Breast epithelium (tissue), 4 donors: ENCODE data around the gene EEF1E1. TPM values are rescaled to one million over a fixed set of nuclear protein-coding genes. Genes with fewer than 3 reads are reported as not detected.
"Not testable (repeated sequence)": the region's sequence is repeated elsewhere in the genome, so short reads cannot be mapped to it uniquely, and the experiment has no call there.

Experiments
- DNase-seq, 2 donors: peaks; one replicate each; pipeline ENCODE4 v3.0.0-alpha.2; 2019; ENCODE audit warnings: low spot score in 2 of 2
- H3K27ac ChIP-seq, 2 donors: fragments of 200-600 bp; sonication (generic) in 1 of 2; one replicate each; pipeline ENCODE4 v1.5.1; 2016 to 2019; ENCODE audit warnings: mild to moderate bottlenecking in 1 of 2
- H3K27me3 ChIP-seq, 2 donors: fragments of 200-600 bp; sonication (generic) in 1 of 2; one replicate each; pipeline versions ENCODE4 v1.5.1 to v1.6.0; 2017 to 2019; ENCODE audit warnings: control low read depth in 1 of 2, mild to moderate bottlenecking in 1 of 2
- H3K36me3 ChIP-seq: fragments of 200-600 bp; one replicate; pipeline ENCODE4 v1.5.1; 2019
- H3K4me1 ChIP-seq, 2 donors: fragments of 200-600 bp; sonication (generic); one replicate each; pipeline ENCODE4 v1.5.1; 2016 to 2019; ENCODE audit warnings: control low read depth in 1 of 2
- H3K4me3 ChIP-seq, 3 donors: fragments of 200-600 bp; sonication (generic); 1 replicate in 2 of 3; 2 replicates in 1 of 3; pipeline ENCODE4 v1.5.1; 2016 to 2019; ENCODE audit warnings: mild to moderate bottlenecking in 3 of 3, moderate library complexity in 2 of 3
- H3K9me3 ChIP-seq, 2 donors: fragments of 200-600 bp; sonication (generic) in 1 of 2; one replicate each; pipeline ENCODE4 v1.5.1; 2016 to 2019; ENCODE audit warnings: control low read depth in 1 of 2
- POLR2A ChIP-seq: fragments of 450-650 bp; IDR thresholded peaks from one replicate; pipeline ENCODE4 v1.6.1; 2016; ENCODE audit warnings: antibody characterized with exemption, mild to moderate bottlenecking, moderate library complexity
- POLR2AphosphoS5 ChIP-seq, 3 donors: sonication (generic); formaldehyde crosslinking; IDR thresholded peaks; one replicate each; pipeline ENCODE4 v1.6.1; 2017; ENCODE audit warnings: antibody characterized with exemption in 3 of 3
- intact Hi-C: fragments of 100-400 bp; cut with DNase I; formaldehyde crosslinking; loops from one replicate; pipeline ENCODE4 v1.15.1; 2023; ENCODE audit warnings: low total_unique reads
- total RNA-seq, 3 donors: library from RNA; depleted of rRNA; stranded (reverse); fragments of >200 nt; gene quantifications; one replicate each; pipeline ENCODE4 v1.1.0, GENCODE V29; 2016
- TF ChIP-seq, protein P1 (sequence below), 3 donors: fragments of 450-650 bp; IDR thresholded peaks; one replicate each; pipeline ENCODE4 v1.5.1; 2016 to 2017; ENCODE audit warnings: antibody characterized with exemption in 3 of 3, mild to moderate bottlenecking in 3 of 3, moderate library complexity in 3 of 3

The EEF1E1 gene
- total RNA-seq, 3 donors from 2014 or later, result 18.9 to 48.5 (median 39.1) TPM

DNA sequence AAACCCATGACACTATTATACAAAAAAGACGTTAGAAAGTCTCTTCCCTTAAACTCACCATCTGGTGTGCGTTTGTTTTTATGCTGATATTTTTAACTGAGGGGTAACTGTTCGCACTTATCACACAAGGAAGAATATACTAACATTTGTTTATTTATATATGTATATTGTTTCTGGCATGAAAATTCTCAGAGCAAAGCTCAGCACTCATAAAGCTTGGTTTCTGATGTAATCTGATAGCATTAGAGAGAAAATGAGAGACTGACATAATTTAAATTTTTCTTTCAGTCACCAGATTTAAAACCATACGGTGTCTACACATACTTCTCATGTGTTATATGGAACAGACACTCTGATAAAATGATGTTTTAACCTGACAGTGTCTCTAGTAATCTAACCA, 45.1 kb downstream of the EEF1E1 start:
- Histone ChIP-seq H3K4me1 (no peaks in the 10 kb centered on the region), H3K36me3 (no peaks in the 10 kb centered on the region), H3K9me3 (no peaks in the 10 kb centered on the region), H3K27me3 (no peaks in the 10 kb centered on the region), H3K4me3 (no peak overlapping the region), H3K27ac (no peak overlapping the region)
- intact Hi-C loops, result no loop called here
- TF ChIP-seq, protein P1, sequence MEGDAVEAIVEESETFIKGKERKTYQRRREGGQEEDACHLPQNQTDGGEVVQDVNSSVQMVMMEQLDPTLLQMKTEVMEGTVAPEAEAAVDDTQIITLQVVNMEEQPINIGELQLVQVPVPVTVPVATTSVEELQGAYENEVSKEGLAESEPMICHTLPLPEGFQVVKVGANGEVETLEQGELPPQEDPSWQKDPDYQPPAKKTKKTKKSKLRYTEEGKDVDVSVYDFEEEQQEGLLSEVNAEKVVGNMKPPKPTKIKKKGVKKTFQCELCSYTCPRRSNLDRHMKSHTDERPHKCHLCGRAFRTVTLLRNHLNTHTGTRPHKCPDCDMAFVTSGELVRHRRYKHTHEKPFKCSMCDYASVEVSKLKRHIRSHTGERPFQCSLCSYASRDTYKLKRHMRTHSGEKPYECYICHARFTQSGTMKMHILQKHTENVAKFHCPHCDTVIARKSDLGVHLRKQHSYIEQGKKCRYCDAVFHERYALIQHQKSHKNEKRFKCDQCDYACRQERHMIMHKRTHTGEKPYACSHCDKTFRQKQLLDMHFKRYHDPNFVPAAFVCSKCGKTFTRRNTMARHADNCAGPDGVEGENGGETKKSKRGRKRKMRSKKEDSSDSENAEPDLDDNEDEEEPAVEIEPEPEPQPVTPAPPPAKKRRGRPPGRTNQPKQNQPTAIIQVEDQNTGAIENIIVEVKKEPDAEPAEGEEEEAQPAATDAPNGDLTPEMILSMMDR (IDR thresholded peaks at IDR 0.05), result no peak
- TF ChIP-seq POLR2A, result no peak
- TF ChIP-seq POLR2AphosphoS5 (IDR thresholded peaks at IDR 0.05), result no peak
- DNase-seq, result no peak

DNA sequence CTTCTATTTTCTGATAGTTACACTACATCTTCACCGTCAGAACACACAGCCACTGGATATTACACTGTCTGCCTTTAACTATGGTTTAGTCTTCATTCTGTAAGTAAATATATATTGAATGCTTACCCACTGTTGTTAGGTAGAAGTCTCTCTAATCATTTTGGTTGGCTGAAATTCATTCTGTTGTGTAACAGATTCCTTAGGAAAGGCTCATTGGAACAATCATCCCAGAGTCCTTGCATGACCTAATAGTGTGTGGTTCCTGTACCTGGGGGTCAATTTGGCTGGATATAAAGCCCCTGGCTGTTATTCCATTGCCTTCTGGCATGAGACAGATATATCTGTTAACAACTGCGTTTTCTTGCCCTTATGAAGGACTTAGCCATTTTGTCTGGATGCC, 48.1 kb downstream of the EEF1E1 start:
- intact Hi-C loops, result no loop called here
- Histone ChIP-seq H3K4me3 (no peak overlapping the region), H3K36me3 (no peaks in the 10 kb centered on the region), H3K9me3 (no peaks in the 10 kb centered on the region), H3K27me3 (no peaks in the 10 kb centered on the region), H3K27ac (no peak overlapping the region), H3K4me1 (no peaks in the 10 kb centered on the region)
- DNase-seq, result no peak
- TF ChIP-seq POLR2AphosphoS5 (IDR thresholded peaks at IDR 0.05), result no peak
- TF ChIP-seq, protein P1 (IDR thresholded peaks at IDR 0.05), result no peak
- TF ChIP-seq POLR2A, result no peak

DNA sequence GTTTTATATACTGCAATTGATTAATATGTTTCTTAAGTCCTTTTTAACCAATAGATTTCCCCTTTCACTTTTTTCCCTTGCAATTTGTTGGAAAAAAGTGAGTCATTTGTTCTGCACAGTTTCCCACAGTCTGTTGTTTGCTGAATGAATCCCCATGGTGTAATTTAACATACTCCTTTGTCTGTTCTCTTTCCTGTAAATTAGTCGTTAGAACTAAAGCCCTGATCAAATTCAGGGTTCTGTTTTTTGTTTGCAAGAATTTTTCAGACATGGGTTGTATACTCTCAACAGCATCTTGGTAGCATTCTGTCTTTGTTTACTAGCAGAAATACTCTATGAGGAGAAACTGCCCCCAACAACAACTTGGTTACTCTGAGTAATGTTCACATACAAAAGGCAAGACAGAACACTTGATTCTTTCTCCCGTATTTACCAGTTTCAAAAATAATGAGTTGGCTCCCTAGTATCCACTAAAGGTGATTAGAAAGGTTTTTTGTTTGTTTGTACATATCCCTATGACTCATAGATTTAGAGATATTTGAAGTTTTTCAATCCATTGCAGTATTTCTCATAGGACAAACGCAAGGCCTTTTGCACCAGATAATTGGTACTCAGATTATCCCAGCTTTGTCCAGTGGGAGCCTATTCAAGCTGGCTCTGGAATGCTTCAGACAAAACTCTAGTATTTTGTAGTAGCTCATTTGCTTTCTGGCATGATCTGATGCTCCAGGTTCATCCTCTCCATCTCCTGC, 54.6 kb downstream of the EEF1E1 start:
- no peaks in the 10 kb centered on the region for H3K27me3 ChIP-seq
- H3K4me1 ChIP-seq, result no peaks in the 10 kb centered on the region
- no peak for TF ChIP-seq POLR2A
- TF ChIP-seq, protein P1 (IDR thresholded peaks at IDR 0.05), result no peak
- H3K36me3 ChIP-seq, result no peaks in the 10 kb centered on the region
- intact Hi-C loops, result no loop called here
- no peak for DNase-seq
- H3K9me3 ChIP-seq, result peaks cover 0 to 5% of the 10 kb centered on the region in 2 donors
- peak overlapping the region in 1 of 2 donors; percentile 1 for H3K27ac ChIP-seq
- H3K4me3 ChIP-seq, result no peak overlapping the region

DNA sequence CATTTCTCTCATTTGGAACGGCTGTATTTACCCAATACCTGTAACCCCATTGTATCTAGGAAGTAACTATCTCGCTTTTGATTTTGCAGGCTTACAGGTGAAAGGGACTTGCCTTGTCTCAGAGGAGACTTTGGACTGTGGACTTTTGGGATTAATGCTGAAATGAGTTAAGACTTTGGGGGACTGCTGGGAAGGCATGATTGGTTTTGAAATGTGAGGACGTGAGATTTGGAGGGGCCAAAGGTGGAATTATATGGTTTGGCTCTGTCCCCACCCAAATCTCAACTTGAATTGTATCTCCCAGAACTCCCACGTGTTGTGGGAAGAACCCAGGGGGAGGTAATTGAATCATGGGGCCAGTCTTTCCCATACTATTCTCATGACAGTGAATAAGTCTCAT, 56.6 kb downstream of the EEF1E1 start:
- H3K27ac ChIP-seq, H3K4me3 ChIP-seq, H3K9me3 ChIP-seq, intact Hi-C loops, H3K4me1 ChIP-seq, H3K36me3 ChIP-seq, DNase-seq, H3K27me3 ChIP-seq: not testable (repeated sequence)

DNA sequence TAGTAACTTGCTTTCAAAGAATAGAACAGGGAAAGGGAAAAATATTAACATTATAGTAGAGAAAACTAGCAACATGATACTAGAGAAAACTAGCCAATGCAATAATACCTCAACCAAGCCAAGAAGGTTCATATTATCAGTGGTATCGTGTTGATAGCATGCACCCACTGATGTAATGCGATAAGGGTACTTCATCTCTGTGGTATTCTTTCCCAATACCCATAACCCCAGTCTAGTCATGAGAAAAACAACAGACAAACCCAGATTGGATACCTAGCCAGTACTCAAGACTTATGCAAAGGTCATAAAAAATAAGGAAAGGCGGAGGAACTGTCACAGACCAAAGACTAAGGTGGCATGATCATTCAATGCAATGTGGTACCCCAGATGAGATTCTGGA, 59.1 kb downstream of the EEF1E1 start:
- Histone ChIP-seq H3K4me3 (no peak overlapping the region), H3K36me3 (no peaks in the 10 kb centered on the region), H3K9me3 (peaks cover 0 to 5% of the 10 kb centered on the region in 2 donors), H3K27me3 (no peaks in the 10 kb centered on the region), H3K4me1 (no peaks in the 10 kb centered on the region), H3K27ac (no peak overlapping the region)
- TF ChIP-seq POLR2A (no peak), POLR2AphosphoS5 (IDR thresholded peaks at IDR 0.05) (no peak)
- TF ChIP-seq, protein P1 (IDR thresholded peaks at IDR 0.05), result no peak
- intact Hi-C loops, result no loop called here
- DNase-seq, result no peak
